Panc1 (cell line): Measurements from ENCODE around the gene ZNF33B. TPM values are rescaled to one million over a fixed set of nuclear protein-coding genes. Genes with fewer than 3 reads are reported as not detected.

Experiments
- ATAC-seq: fragments of 200-7000 bp; cut with Tn5 transposase; 2 replicates; pipeline ENCODE4 v1.9.1; 2020; ENCODE audit warnings: mild to moderate bottlenecking, moderate library complexity
- BruUV-seq: library from RNA; stranded (reverse); fragments of 400-500 nt; replicated peaks from 2 replicates; lab custom pipeline; 2021; lab: Mats Ljungman, UMichigan
- CTCF ChIA-PET: fragments of 300-600 bp; sonication (Branson Sonifier 250); formaldehyde crosslinking; loops from one replicate; lab custom pipeline; 2022; ENCODE audit warnings: antibody characterized with exemption; lab: Charles Lee
- POLR2A ChIA-PET: fragments of 300-600 bp; sonication (Branson Sonifier 250); formaldehyde crosslinking; loops from one replicate; lab custom pipeline; 2022; ENCODE audit warnings: antibody characterized with exemption; lab: Charles Lee
- DNase-seq: peaks from one replicate; pipeline ENCODE4 v3.0.0-alpha.2; 2010; ENCODE audit warnings: low read depth, low spot score
- H3K27ac ChIP-seq: 2 replicates; pipeline ENCODE4 v1.5.1; 2011; ENCODE audit warnings: mild to moderate bottlenecking, low read length, inconsistent platforms
- H3K27me3 ChIP-seq: fragments of 200-500 bp; sonication (Bioruptor generic); 2 replicates; pipeline ENCODE4 v1.6.0; 2014; ENCODE audit warnings: low read length, inconsistent platforms; ENCODE audit not compliant: control insufficient read depth, insufficient read depth
- H3K36me3 ChIP-seq: fragments of 200-500 bp; sonication (Bioruptor generic); 2 replicates; pipeline ENCODE4 v1.5.1; 2014; ENCODE audit warnings: inconsistent platforms, mild to moderate bottlenecking, low read length, moderate library complexity; ENCODE audit not compliant: control insufficient read depth, insufficient read depth
- H3K4me1 ChIP-seq: 2 replicates; pipeline ENCODE4 v1.5.1; 2011; ENCODE audit warnings: inconsistent platforms, mild to moderate bottlenecking, low read length, moderate library complexity; ENCODE audit not compliant: control insufficient read depth, insufficient read depth
- H3K4me3 ChIP-seq, 2 experiments: 2 replicates each; pipeline ENCODE4 v1.5.1; 2011 to 2012; ENCODE audit warnings: low read depth in 2 of 2, low read length in 2 of 2, mild to moderate bottlenecking in 2 of 2, inconsistent platforms in 1 of 2, moderate library complexity in 1 of 2
- H3K9me3 ChIP-seq: fragments of 200-500 bp; sonication (Bioruptor generic); 2 replicates; pipeline ENCODE4 v1.5.1; 2014; ENCODE audit warnings: low read depth, mild to moderate bottlenecking, inconsistent platforms, low read length, moderate library complexity; ENCODE audit not compliant: control insufficient read depth, insufficient read depth
- POLR2AphosphoS5 ChIP-seq: IDR thresholded peaks from 2 replicates; pipeline ENCODE4 v1.6.1; 2012; ENCODE audit warnings: mild to moderate bottlenecking, low read depth, low read length, moderate library complexity
- SIN3A ChIP-seq: IDR thresholded peaks from 2 replicates; pipeline ENCODE4 v1.6.1; 2012; ENCODE audit warnings: low read depth, mild to moderate bottlenecking, low read length, moderate library complexity, borderline replicate concordance; ENCODE audit not compliant: insufficient read depth
- TCF7L2 ChIP-seq: IDR thresholded peaks from 2 replicates; pipeline ENCODE4 v1.6.1; 2011; ENCODE audit warnings: mild to moderate bottlenecking, low read depth, low read length, inconsistent platforms
- in situ Hi-C: cut with HindIII; loops from 2 replicates; pipeline ENCODE4 v1.10.0; 2016; ENCODE audit warnings: low sequenced_read_pairs, low pct_unique_long_range_greater_than_20kb
- intact Hi-C: fragments of 100-400 bp; cut with micrococcal nuclease; formaldehyde crosslinking; loops from one replicate; pipeline ENCODE4 v1.10.0; 2022; ENCODE audit not compliant: unreplicated experiment
- total RNA-seq: library from RNA; stranded (reverse); gene quantifications from one replicate; pipeline ENCODE4 v1.2.1, GENCODE V29; 2021; ENCODE audit not compliant: unreplicated experiment
- TF ChIP-seq, protein P1 (sequence below), 2 experiments: IDR thresholded peaks; 2 replicates each; pipeline ENCODE4 v1.6.1; 2011 to 2012; ENCODE audit warnings: low read depth in 2 of 2, control low read depth in 1 of 2, low read length in 1 of 2, mild to moderate bottlenecking in 1 of 2, moderate library complexity in 1 of 2; ENCODE audit not compliant: insufficient read depth in 1 of 2
- TF ChIP-seq, protein P2 (sequence below): fragments of 450-650 bp; IDR thresholded peaks from 2 replicates; pipeline ENCODE4 v1.5.1; 2017; ENCODE audit warnings: mild to moderate bottlenecking

Gene ZNF33B
- total RNA-seq, 1 experiment from 2014 or later, result 25.1 TPM

DNA sequence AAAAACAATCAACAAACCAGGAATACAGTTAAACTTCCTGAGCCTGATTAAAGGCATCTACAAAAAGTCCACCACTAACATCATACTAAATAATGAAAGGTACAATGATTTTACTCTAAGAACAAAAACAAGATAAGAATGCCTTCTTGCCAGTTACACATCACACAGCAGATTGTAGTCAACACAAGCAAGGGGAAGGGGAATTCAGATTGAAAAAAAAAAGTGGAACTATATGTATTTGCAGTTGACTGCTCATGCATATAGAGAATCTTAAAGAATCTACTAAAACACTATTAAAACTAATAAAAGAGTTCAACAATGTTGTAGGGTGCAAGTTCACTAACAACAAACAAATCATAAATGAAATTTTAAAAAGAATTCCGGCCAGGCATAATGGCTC lies 28.5 kb downstream of the ZNF33B start:
- Histone ChIP-seq H3K27ac (no peak overlapping the region), H3K4me1 (no peaks in the 10 kb centered on the region), H3K4me3 (no peak overlapping the region), H3K36me3 (no peaks in the 10 kb centered on the region; the same call in 1 of the 2 replicates), H3K9me3 (peaks cover 14% of the 10 kb centered on the region; the same call in 1 of the 2 replicates), H3K27me3 (no peaks in the 10 kb centered on the region)
- BruUV-seq, result no TSS peak
- TF ChIP-seq TCF7L2, result no peak
- TF ChIP-seq, protein P1, sequence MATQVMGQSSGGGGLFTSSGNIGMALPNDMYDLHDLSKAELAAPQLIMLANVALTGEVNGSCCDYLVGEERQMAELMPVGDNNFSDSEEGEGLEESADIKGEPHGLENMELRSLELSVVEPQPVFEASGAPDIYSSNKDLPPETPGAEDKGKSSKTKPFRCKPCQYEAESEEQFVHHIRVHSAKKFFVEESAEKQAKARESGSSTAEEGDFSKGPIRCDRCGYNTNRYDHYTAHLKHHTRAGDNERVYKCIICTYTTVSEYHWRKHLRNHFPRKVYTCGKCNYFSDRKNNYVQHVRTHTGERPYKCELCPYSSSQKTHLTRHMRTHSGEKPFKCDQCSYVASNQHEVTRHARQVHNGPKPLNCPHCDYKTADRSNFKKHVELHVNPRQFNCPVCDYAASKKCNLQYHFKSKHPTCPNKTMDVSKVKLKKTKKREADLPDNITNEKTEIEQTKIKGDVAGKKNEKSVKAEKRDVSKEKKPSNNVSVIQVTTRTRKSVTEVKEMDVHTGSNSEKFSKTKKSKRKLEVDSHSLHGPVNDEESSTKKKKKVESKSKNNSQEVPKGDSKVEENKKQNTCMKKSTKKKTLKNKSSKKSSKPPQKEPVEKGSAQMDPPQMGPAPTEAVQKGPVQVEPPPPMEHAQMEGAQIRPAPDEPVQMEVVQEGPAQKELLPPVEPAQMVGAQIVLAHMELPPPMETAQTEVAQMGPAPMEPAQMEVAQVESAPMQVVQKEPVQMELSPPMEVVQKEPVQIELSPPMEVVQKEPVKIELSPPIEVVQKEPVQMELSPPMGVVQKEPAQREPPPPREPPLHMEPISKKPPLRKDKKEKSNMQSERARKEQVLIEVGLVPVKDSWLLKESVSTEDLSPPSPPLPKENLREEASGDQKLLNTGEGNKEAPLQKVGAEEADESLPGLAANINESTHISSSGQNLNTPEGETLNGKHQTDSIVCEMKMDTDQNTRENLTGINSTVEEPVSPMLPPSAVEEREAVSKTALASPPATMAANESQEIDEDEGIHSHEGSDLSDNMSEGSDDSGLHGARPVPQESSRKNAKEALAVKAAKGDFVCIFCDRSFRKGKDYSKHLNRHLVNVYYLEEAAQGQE (IDR thresholded peaks at IDR 0.05; ENCODE audit: insufficient read depth in 1 of 2, low read depth in 2 of 2, low read length in 1 of 2), result no peak
- TF ChIP-seq, protein P2, sequence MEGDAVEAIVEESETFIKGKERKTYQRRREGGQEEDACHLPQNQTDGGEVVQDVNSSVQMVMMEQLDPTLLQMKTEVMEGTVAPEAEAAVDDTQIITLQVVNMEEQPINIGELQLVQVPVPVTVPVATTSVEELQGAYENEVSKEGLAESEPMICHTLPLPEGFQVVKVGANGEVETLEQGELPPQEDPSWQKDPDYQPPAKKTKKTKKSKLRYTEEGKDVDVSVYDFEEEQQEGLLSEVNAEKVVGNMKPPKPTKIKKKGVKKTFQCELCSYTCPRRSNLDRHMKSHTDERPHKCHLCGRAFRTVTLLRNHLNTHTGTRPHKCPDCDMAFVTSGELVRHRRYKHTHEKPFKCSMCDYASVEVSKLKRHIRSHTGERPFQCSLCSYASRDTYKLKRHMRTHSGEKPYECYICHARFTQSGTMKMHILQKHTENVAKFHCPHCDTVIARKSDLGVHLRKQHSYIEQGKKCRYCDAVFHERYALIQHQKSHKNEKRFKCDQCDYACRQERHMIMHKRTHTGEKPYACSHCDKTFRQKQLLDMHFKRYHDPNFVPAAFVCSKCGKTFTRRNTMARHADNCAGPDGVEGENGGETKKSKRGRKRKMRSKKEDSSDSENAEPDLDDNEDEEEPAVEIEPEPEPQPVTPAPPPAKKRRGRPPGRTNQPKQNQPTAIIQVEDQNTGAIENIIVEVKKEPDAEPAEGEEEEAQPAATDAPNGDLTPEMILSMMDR, result no peak
- no peak for TF ChIP-seq POLR2AphosphoS5
- TF ChIP-seq SIN3A, result no peak
- ATAC-seq (no peak), DNase-seq (no peak)
- ChIA-PET CTCF (no interaction called here), POLR2A (no interaction called here)
- intact Hi-C loops (no loop called here), in situ Hi-C loops (no loop called here)

DNA sequence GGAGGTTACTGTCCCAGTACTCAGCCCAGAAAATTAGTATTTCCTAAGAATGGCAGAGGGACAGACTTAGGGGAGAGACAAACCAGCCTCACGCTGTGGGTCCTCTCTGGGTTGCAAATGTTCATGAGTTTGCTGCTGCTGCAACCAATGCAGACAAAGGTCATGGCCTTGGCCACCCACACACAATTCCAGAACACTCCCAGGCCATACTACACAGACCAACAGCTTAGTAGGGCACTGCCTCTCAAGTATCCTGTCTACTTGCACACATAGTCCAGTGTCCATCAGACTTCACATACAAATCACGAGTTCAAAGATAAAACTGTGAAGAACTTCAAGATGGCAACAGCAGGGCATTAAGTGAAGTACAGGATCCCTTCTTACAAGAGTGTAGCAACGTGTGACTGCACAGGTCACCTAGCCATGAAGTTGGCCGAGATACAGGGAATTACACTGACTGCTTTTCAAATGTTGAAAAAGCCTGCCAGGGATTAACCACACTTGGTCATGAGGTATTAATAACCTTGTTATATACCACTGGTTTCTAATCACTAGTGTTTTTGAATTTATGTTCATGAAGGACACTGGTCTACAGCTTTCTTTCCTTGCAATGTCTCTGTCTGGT lies 40.0 kb downstream of the ZNF33B start:
- peaks cover 4% of the 10 kb centered on the region; the same call in 1 of the 2 replicates for H3K36me3 ChIP-seq
- DNase-seq (no peak), ATAC-seq (no peak)
- CTCF ChIA-PET, result no interaction called here
- no peaks in the 10 kb centered on the region for H3K4me1 ChIP-seq
- no peak overlapping the region for H3K4me3 ChIP-seq
- TF ChIP-seq, protein P1 (IDR thresholded peaks at IDR 0.05; ENCODE audit: insufficient read depth in 1 of 2, low read depth in 2 of 2, low read length in 1 of 2), result no peak
- no peak for TF ChIP-seq TCF7L2
- TF ChIP-seq POLR2AphosphoS5, result no peak
- TF ChIP-seq, protein P2, result no peak
- TF ChIP-seq SIN3A, result no peak
- peaks cover 67% of the 10 kb centered on the region for H3K9me3 ChIP-seq
- no peak overlapping the region for H3K27ac ChIP-seq
- no peaks in the 10 kb centered on the region for H3K27me3 ChIP-seq
- intact Hi-C loops (no loop called here), in situ Hi-C loops (no loop called here)
- POLR2A ChIA-PET, result no interaction called here
- BruUV-seq, result no TSS peak
